ENCODE measurements around the gene BTBD9. TPM values are rescaled to one million over a fixed set of nuclear protein-coding genes. Genes with fewer than 3 reads are reported as not detected.

The BTBD9 gene
- total RNA-seq, 1 donor from 2014 or later = 10.3 TPM

DNA sequence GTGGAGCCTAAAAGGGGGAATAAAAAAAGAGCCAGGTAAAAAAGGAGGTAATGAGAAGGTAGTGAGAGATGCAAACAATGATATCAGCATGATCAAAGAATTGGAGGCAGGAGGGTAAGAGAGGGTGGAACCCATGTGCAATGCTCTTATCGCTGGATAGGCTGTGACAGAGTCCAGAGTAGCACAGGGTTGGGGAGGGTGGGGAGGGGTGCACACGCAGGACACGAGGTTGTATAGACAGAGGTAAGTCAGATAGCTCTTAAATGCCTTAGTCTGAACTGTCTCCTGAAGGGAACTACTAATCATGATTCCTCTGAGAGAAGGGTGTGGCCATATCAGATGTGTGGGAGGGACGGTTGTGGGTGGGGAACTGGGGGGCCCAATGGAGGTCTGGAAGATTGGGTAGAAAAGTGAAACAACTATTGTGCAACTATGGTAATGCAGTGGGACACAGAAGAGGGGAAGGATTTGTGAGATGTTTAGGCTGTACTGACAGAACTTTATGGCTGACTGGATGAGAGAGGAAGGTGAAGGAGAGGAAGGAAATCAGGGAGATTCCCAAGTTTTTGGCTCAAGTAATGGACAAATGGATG lies 354.8 kb downstream of the BTBD9 start:
- H3K4me1 Mint-ChIP-seq (ENCODE audit: low read depth, unreplicated experiment) = peaks cover 13% of the 10 kb centered on the region
- H3K27ac ChIP-seq (ENCODE audit: low read depth, low read length) = no peak overlapping the region
- FAIRE-seq (no peak), DNase-seq (ENCODE audit: low read depth) (no peak)
- no peaks in the 10 kb centered on the region for H4K20me1 ChIP-seq (ENCODE audit: insufficient read depth, low read length)
- H3K4me3 ChIP-seq (ENCODE audit: insufficient read depth, low read depth, low read length) = no peak overlapping the region
- peaks cover 10% of the 10 kb centered on the region for H3K4me1 ChIP-seq (ENCODE audit: insufficient read depth, low read length)
- no peaks in the 10 kb centered on the region for H3K27me3 Mint-ChIP-seq (ENCODE audit: low read depth, unreplicated experiment)
- no peaks in the 10 kb centered on the region for H3K36me3 ChIP-seq (ENCODE audit: insufficient read depth, low read length)
- no peaks in the 10 kb centered on the region for H3K79me2 ChIP-seq (ENCODE audit: insufficient read depth, low read length)
- no peak overlapping the region for H3K27ac Mint-ChIP-seq (ENCODE audit: unreplicated experiment)
- H3K36me3 Mint-ChIP-seq (ENCODE audit: low read depth, unreplicated experiment) = peaks cover 2% of the 10 kb centered on the region
- H3K4me2 ChIP-seq (ENCODE audit: low read length) = no peak overlapping the region
- H3K9me3 ChIP-seq (ENCODE audit: insufficient read depth, low read depth, low read length) = no peaks in the 10 kb centered on the region
- H3K4me3 Mint-ChIP-seq (ENCODE audit: unreplicated experiment) = no peak overlapping the region
- no peaks in the 10 kb centered on the region for H3K9me3 Mint-ChIP-seq (ENCODE audit: unreplicated experiment)
- H3K9ac ChIP-seq (ENCODE audit: low read length) = no peak overlapping the region
- H2AFZ ChIP-seq (ENCODE audit: low read depth, low read length) = no peak overlapping the region
- H3K27me3 ChIP-seq (ENCODE audit: insufficient read depth, low read length) = no peaks in the 10 kb centered on the region
- TF ChIP-seq CTCF (IDR thresholded peaks at IDR 0.05; ENCODE audit: insufficient read depth, low read depth, low read length) = no peak
- TF ChIP-seq EZH2 (IDR thresholded peaks at IDR 0.05; ENCODE audit: insufficient read depth, low read length) = no peak

- TF ChIP-seq EZH2 (IDR thresholded peaks at IDR 0.05; ENCODE audit: insufficient read depth, low read length) (no peak), CTCF (IDR thresholded peaks at IDR 0.05; ENCODE audit: insufficient read depth, low read depth, low read length) (no peak)
- no peak for FAIRE-seq
- Histone ChIP-seq H4K20me1 (ENCODE audit: insufficient read depth, low read length) (no peaks in the 10 kb centered on the region), H3K79me2 (ENCODE audit: insufficient read depth, low read length) (no peaks in the 10 kb centered on the region), H3K27me3 (ENCODE audit: insufficient read depth, low read length) (no peaks in the 10 kb centered on the region), H2AFZ (ENCODE audit: low read depth, low read length) (no peak overlapping the region), H3K4me3 (ENCODE audit: insufficient read depth, low read depth, low read length) (no peak overlapping the region), H3K4me2 (ENCODE audit: low read length) (peak overlapping the region; percentile 15), H3K27ac (ENCODE audit: low read depth, low read length) (no peak overlapping the region), H3K4me1 (ENCODE audit: insufficient read depth, low read length) (peaks cover 10% of the 10 kb centered on the region), H3K9ac (ENCODE audit: low read length) (no peak overlapping the region), H3K9me3 (ENCODE audit: insufficient read depth, low read depth, low read length) (no peaks in the 10 kb centered on the region), H3K36me3 (ENCODE audit: insufficient read depth, low read length) (no peaks in the 10 kb centered on the region)
- no peaks in the 10 kb centered on the region for H3K9me3 Mint-ChIP-seq (ENCODE audit: unreplicated experiment)
- H3K27me3 Mint-ChIP-seq (ENCODE audit: low read depth, unreplicated experiment) = no peaks in the 10 kb centered on the region
- H3K27ac Mint-ChIP-seq (ENCODE audit: unreplicated experiment) = no peak overlapping the region
- peaks cover 18% of the 10 kb centered on the region for H3K4me1 Mint-ChIP-seq (ENCODE audit: low read depth, unreplicated experiment)
- no peak for DNase-seq (ENCODE audit: low read depth)
- no peak overlapping the region for H3K4me3 Mint-ChIP-seq (ENCODE audit: unreplicated experiment)
- peaks cover 2% of the 10 kb centered on the region for H3K36me3 Mint-ChIP-seq (ENCODE audit: low read depth, unreplicated experiment)
Observed at GRCh38 chr6:38283734-38284362, 355.9 kb downstream of the BTBD9 start.

- Mint-ChIP-seq H3K4me3 (ENCODE audit: unreplicated experiment) (no peak overlapping the region), H3K4me1 (ENCODE audit: low read depth, unreplicated experiment) (peaks cover 19% of the 10 kb centered on the region), H3K36me3 (ENCODE audit: low read depth, unreplicated experiment) (peaks cover 2% of the 10 kb centered on the region), H3K9me3 (ENCODE audit: unreplicated experiment) (no peaks in the 10 kb centered on the region), H3K27me3 (ENCODE audit: low read depth, unreplicated experiment) (no peaks in the 10 kb centered on the region), H3K27ac (ENCODE audit: unreplicated experiment) (no peak overlapping the region)
- Histone ChIP-seq H4K20me1 (ENCODE audit: insufficient read depth, low read length) (no peaks in the 10 kb centered on the region), H3K4me2 (ENCODE audit: low read length) (peak overlapping the region; percentile 15), H3K79me2 (ENCODE audit: insufficient read depth, low read length) (no peaks in the 10 kb centered on the region), H3K27me3 (ENCODE audit: insufficient read depth, low read length) (no peaks in the 10 kb centered on the region), H3K9me3 (ENCODE audit: insufficient read depth, low read depth, low read length) (no peaks in the 10 kb centered on the region), H3K4me1 (ENCODE audit: insufficient read depth, low read length) (peaks cover 10% of the 10 kb centered on the region), H3K4me3 (ENCODE audit: insufficient read depth, low read depth, low read length) (no peak overlapping the region), H3K27ac (ENCODE audit: low read depth, low read length) (no peak overlapping the region), H2AFZ (ENCODE audit: low read depth, low read length) (no peak overlapping the region), H3K36me3 (ENCODE audit: insufficient read depth, low read length) (no peaks in the 10 kb centered on the region), H3K9ac (ENCODE audit: low read length) (no peak overlapping the region)
- no peak for FAIRE-seq
- DNase-seq (ENCODE audit: low read depth) = no peak
- no peak for TF ChIP-seq EZH2 (IDR thresholded peaks at IDR 0.05; ENCODE audit: insufficient read depth, low read length)
Observed at GRCh38 chr6:38282911-38283310, 356.8 kb downstream of the BTBD9 start.
